Right cardiac atrium (tissue), 5 donors: ENCODE results near the gene TSFM. TPM values are rescaled to one million over a fixed set of nuclear protein-coding genes. Genes with fewer than 3 reads are reported as not detected.

Experiments used
- ATAC-seq, 2 donors: fragments of 200-7000 bp; cut with Tn5 transposase; one replicate each; pipeline versions ENCODE4 v1.8.0 to v1.9.1; 2020; ENCODE audit warnings: moderate library complexity in 2 of 2, mild to moderate bottlenecking in 1 of 2
- DNase-seq, 3 donors: peaks; one replicate each; pipeline ENCODE4 v3.0.0-alpha.2; 2020
- H3K27ac ChIP-seq: one replicate; pipeline ENCODE4 v1.5.1; 2013; ENCODE audit warnings: mild to moderate bottlenecking, low read length, control low read depth, moderate library complexity
- H3K27me3 ChIP-seq: one replicate; pipeline ENCODE4 v1.6.1; 2013; ENCODE audit not compliant: control insufficient read depth, insufficient read depth
- H3K4me1 ChIP-seq: one replicate; pipeline ENCODE4 v1.6.1; 2013; ENCODE audit warnings: low read length; ENCODE audit not compliant: control insufficient read depth, insufficient read depth
- H3K4me3 ChIP-seq: one replicate; pipeline ENCODE4 v1.5.1; 2013; ENCODE audit warnings: low read length, control low read depth
- H3K9me3 ChIP-seq: one replicate; pipeline ENCODE4 v1.6.1; 2013; ENCODE audit warnings: low read length; ENCODE audit not compliant: control insufficient read depth
- whole genome bisulfite sequencing: extraction: QIAGEN DNeasy Blood & Tissue Kit; methylation state at CpG from one replicate; pipeline ENCODE4 v1.1.7; 2013; 5-methylcytosine and 5-hydroxymethylcytosine counted together
- intact Hi-C, 4 donors: fragments of 100-400 bp; cut with DNase I; formaldehyde crosslinking; loops; one replicate each; pipeline versions ENCODE4 v1.11.0 to v1.14.0; 2022 to 2023
- polyA plus RNA-seq: library from polyadenylated mRNA; stranded (reverse); fragments of 200-250 nt; gene quantifications from one replicate; pipeline ENCODE4 v1.2.3, GENCODE V29; 2013
- total RNA-seq, 4 donors: library from RNA; stranded (reverse); fragmentation: NEBNext Ultra II Directional; extraction: Animal tissue kit (Norgen Biotek cat#: 25700); gene quantifications; one replicate each; pipeline ENCODE4 v1.2.1, GENCODE V29; 2021
- donor health status: healthy with polysubstance abuse.
- donor health status: DM: no; HTN: yes; CAD: no.
- donor health status: DM: no; HTN: no; CAD: no.
- donor health status: DM: no; HTN: yes; CAD: no; lungs with severe emphysema.
- donor health status: DM: yes; HTN: yes; CAD: no.

Gene TSFM
- total and polyA plus RNA-seq, 5 donors, result 28.9 to 50.7 (median 33.5) TPM

DNA sequence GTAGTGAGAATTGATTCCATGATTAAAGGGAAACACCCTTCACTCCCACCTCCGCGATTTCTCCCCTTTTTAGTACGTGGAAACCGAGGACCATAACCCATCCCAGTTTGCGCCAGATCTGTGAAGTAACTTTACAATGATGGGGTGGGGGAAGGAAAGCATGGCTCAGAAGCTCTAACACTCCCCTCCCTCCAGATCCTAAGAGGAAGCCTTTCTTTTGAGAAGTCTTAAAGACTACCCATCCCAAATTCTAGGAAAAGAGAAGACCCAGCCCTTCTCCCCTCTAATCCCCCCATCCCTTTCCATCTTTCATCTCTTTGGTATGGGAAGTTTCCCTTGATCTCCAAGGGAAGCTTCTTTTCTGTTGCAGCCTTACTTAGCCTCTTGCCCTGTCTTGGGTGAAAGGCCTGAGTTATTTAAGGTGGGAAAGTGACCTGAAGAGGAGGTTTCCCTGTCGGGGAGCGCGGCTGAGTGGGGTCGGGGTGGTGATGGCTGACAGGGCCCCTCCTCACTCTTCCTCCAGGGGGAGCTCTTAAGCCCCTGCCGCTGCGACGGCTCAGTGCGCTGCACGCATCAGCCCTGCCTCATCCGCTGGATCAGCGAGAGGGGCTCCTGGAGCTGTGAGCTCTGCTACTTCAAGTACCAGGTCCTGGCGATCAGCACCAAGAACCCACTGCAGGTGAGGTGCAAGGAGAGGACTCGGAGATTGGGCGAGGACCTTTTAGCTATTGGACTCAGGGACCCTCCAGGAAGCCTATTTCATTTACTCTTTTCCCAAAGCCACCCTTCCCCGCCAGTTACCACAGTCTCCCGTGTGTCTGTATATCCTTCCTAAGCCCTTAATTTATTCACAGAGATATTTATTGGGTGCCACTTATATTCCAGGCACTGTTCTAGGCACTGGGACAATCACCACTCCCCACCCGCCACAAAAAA, 25.9 kb upstream of the TSFM start:
- intact Hi-C loops, result no loop called here
- H3K4me1 ChIP-seq, result no peaks in the 10 kb centered on the region
- ATAC-seq (no peak), DNase-seq (peak in 2 of 3 donors; percentile 72 to 79)
- no peaks in the 10 kb centered on the region for H3K27me3 ChIP-seq
- 50% methylated on average over 22 of the region's 22 CpGs for WGBS
- H3K27ac ChIP-seq, result no peak overlapping the region
- H3K9me3 ChIP-seq, result no peaks in the 10 kb centered on the region
- H3K4me3 ChIP-seq, result peak overlapping the region; percentile 97

- no peak for ATAC-seq
- WGBS, result 91% methylated on average over 4 of the region's 4 CpGs
- Histone ChIP-seq H3K4me3 (no peak overlapping the region), H3K27me3 (no peaks in the 10 kb centered on the region), H3K27ac (no peak overlapping the region), H3K9me3 (no peaks in the 10 kb centered on the region), H3K4me1 (no peaks in the 10 kb centered on the region)
- intact Hi-C loops, result no loop called here
- DNase-seq, result no peak
Observed at GRCh38 chr12:57757771-57758170, 24.8 kb upstream of the TSFM start.

DNA sequence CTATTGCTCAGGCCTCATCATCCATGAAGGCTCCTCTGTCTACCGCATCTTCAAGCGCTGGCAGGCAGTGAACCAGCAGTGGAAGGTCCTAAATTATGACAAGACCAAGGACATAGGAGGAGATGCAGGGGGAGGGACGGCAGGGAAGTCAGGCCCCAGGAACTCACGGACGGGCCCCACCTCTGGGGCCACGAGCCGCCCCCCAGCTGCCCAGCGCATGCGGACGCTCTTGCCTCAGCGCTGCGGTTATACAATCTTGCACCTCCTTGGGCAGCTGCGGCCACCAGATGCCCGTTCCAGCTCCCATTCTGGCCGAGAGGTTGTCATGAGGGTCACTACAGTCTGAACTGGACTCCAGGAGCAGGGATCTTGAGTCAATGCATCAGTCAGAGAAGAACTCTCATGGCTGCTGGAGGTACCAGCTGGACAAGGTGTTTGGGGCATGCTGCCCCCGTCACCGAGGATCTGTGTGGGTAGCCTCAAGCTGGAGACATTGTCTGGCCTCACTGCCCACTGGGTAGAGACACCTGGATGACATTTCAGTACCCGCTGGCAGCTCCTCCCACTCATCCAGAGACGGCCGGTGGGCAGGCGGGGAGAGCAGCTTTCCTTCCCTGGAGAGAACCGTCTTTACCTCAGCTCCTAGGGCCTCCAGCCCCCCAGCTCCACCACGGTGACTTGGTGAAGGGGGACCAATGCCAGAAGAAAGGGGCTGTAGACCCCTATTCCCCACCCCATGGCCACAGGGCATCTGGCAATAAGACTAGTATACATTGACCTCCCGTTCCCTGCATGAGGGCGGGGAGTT, 23.8 kb upstream of the TSFM start:
- H3K9me3 ChIP-seq, result no peaks in the 10 kb centered on the region
- H3K4me1 ChIP-seq, result no peaks in the 10 kb centered on the region
- no peak for DNase-seq
- no peak overlapping the region for H3K4me3 ChIP-seq
- no peak overlapping the region for H3K27ac ChIP-seq
- no peak for ATAC-seq
- WGBS, result 93% methylated on average over 25 of the region's 25 CpGs
- intact Hi-C loops, result no loop called here
- H3K27me3 ChIP-seq, result no peaks in the 10 kb centered on the region

DNA sequence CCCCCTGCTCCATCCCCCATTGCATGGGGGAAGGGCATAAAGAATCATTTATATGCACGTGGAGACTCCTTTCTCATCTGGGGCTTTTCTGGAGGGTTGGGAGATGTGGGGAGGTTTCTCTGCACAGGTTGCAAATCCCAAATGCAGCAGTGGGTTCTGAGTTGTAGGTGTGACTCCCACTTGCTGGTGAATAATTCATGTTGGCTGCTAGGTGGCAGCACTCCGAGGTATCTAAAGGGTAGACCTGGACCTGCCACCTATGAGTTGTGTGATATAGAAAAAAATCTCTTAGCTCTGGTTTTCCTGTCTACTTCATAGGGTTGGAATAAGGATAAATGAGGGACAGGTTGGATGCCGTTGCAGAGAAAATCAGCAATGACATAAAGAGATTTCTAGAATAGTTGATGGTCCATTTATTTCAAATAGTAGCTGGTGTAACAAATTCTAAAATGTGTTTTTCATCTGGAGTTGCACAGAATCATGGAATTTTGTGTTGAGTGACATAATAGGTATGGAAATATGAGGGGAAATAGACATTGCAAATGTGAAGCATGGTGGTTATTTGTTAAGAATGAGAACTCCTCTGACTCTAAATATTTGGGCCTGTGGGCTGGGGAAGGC, 23.1 kb upstream of the TSFM start:
- Histone ChIP-seq H3K27ac (no peak overlapping the region), H3K4me1 (no peaks in the 10 kb centered on the region), H3K4me3 (no peak overlapping the region), H3K27me3 (no peaks in the 10 kb centered on the region), H3K9me3 (no peaks in the 10 kb centered on the region)
- DNase-seq, result no peak
- no peak for ATAC-seq
- WGBS, result 42% methylated on average over 3 of the region's 3 CpGs
- intact Hi-C loops, result no loop called here

- DNase-seq (no peak), ATAC-seq (no peak)
- Histone ChIP-seq H3K27ac (no peak overlapping the region), H3K9me3 (no peaks in the 10 kb centered on the region), H3K4me3 (no peak overlapping the region), H3K27me3 (no peaks in the 10 kb centered on the region), H3K4me1 (peaks cover 4% of the 10 kb centered on the region)
- intact Hi-C loops, result no loop called here
- 85% methylated on average over 3 of the region's 3 CpGs for WGBS
Observed at GRCh38 chr12:57760347-57760982, 22.1 kb upstream of the TSFM start.

DNA sequence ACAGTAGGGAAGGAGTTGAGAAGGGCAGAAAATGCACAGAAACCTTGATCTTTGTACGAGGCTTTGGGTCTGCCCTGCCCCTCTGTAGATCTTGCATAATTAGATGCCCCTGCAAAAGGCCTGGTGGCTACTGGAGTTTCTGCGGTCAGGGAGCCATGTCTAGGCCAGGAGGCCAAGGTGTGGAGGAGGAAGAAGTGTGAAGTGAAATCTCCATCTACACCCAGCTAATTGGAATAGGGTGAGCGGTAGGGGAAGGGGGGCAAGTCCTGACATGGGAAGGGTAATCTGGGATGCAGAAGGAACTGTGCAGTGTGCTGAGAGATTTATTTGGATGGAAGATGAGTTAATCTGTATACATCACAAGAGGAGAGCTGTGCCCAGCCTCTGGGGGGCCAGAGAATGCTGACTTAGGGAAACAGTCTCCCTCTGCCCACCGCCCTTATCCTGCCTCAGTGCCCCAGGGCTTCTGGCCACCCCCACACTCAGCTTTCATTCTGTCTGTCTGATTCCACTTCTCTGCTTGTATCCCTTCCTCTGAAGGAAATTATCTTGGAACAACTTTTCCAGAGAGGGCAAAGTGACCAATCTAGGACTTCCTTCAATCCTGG, 21.1 kb upstream of the TSFM start:
- Histone ChIP-seq H3K27ac (no peak overlapping the region), H3K4me1 (peaks cover 4% of the 10 kb centered on the region), H3K4me3 (no peak overlapping the region), H3K9me3 (no peaks in the 10 kb centered on the region), H3K27me3 (no peaks in the 10 kb centered on the region)
- 93% methylated on average over 4 of the region's 4 CpGs for WGBS
- no peak for ATAC-seq
- no peak for DNase-seq
- intact Hi-C loops, result no loop called here

GRCh38 chr12:57762463-57762862, 20.1 kb upstream of the TSFM start:
- no peak for ATAC-seq
- H3K27me3 ChIP-seq, result no peaks in the 10 kb centered on the region
- WGBS, result 93% methylated on average over 2 of the region's 2 CpGs

GRCh38 chr12:57763881-57764661, 18.5 kb upstream of the TSFM start:
- intact Hi-C loops, result no loop called here

More at GRCh38 chr12:57762463-57762862, 20.1 kb upstream of the TSFM start:
- H3K27ac ChIP-seq, result no peak overlapping the region
- intact Hi-C loops, result no loop called here
- H3K4me3 ChIP-seq, result no peak overlapping the region
- peaks cover 4% of the 10 kb centered on the region for H3K4me1 ChIP-seq
- H3K9me3 ChIP-seq, result no peaks in the 10 kb centered on the region
- no peak for DNase-seq

GRCh38 chr12:57764662-57765002, 18.0 kb upstream of the TSFM start:
- no peak for DNase-seq
- H3K4me3 ChIP-seq, result peak overlapping the region; percentile 14
- no peak overlapping the region for H3K27ac ChIP-seq
- H3K27me3 ChIP-seq, result no peaks in the 10 kb centered on the region
- H3K9me3 ChIP-seq, result no peaks in the 10 kb centered on the region
- H3K4me1 ChIP-seq, result peaks cover 4% of the 10 kb centered on the region
- ATAC-seq, result no peak
- intact Hi-C loops, result no loop called here
- 16% methylated on average over 17 of the region's 17 CpGs for WGBS

More at GRCh38 chr12:57763881-57764661, 18.5 kb upstream of the TSFM start:
- 69% methylated on average over 6 of the region's 6 CpGs for WGBS
- no peak overlapping the region for H3K4me3 ChIP-seq
- H3K9me3 ChIP-seq, result no peaks in the 10 kb centered on the region
- H3K27me3 ChIP-seq, result no peaks in the 10 kb centered on the region
- ATAC-seq (no peak), DNase-seq (no peak)
- no peak overlapping the region for H3K27ac ChIP-seq
- peaks cover 4% of the 10 kb centered on the region for H3K4me1 ChIP-seq
